Uterus (tissue), 2 donors: ENCODE data around the gene SACS.

Source experiments
- CTCF ChIP-seq, 4 experiments: fragments of 200-600 bp in 2 of 4; fragments of 450-650 bp in 2 of 4; sonication (generic) in 2 of 4; IDR thresholded peaks; one replicate each; pipeline ENCODE4 v1.5.1; 2016 to 2019; ENCODE audit warnings: antibody characterized with exemption in 4 of 4, mild to moderate bottlenecking in 2 of 4, moderate library complexity in 1 of 4
- POLR2A ChIP-seq, 2 donors: fragments of 450-650 bp; IDR thresholded peaks; one replicate each; pipeline ENCODE4 v1.6.1; 2016; ENCODE audit warnings: antibody characterized with exemption in 2 of 2, mild to moderate bottlenecking in 1 of 2, moderate library complexity in 1 of 2

DNA sequence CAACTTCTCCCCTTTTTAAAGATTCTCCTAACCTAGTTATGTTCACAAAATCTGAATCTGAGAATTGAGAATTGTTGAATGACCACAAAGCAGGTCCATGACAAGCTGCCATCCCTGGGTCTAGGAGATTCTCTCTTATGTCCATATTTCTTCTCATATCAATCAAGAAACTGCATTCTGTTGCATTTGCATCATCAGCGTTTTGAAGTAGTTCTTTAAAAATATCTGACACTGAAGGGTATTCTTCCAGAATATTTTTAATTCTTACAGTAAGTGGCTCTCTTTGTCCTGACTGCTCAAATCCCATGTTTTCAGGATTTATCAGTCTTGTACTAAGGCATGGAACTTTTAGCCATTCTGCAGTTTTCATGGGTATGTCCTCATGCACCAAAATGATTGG, 94.3 kb downstream of the SACS start:
- TF ChIP-seq CTCF (IDR thresholded peaks at IDR 0.05) (no peak), POLR2A (IDR thresholded peaks at IDR 0.05) (no peak)
